GM12865 (cell line): ENCODE results near the gene TRMT61A.

Experiments used
- DNase-seq: peaks from one replicate; pipeline ENCODE4 v3.0.0; 2010; ENCODE audit warnings: low read depth
- H3K4me3 ChIP-seq: 2 replicates; pipeline ENCODE4 v1.5.1; 2011; ENCODE audit warnings: mild to moderate bottlenecking, low read depth, low read length, control low read depth
- TF ChIP-seq, protein P1 (sequence below): IDR thresholded peaks from 2 replicates; pipeline ENCODE4 v1.5.1; 2011; ENCODE audit warnings: low read length, control low read depth, low read depth, inconsistent platforms; ENCODE audit not compliant: insufficient read depth; ENCODE audit errors: missing control alignments

TRMT61A gene

DNA sequence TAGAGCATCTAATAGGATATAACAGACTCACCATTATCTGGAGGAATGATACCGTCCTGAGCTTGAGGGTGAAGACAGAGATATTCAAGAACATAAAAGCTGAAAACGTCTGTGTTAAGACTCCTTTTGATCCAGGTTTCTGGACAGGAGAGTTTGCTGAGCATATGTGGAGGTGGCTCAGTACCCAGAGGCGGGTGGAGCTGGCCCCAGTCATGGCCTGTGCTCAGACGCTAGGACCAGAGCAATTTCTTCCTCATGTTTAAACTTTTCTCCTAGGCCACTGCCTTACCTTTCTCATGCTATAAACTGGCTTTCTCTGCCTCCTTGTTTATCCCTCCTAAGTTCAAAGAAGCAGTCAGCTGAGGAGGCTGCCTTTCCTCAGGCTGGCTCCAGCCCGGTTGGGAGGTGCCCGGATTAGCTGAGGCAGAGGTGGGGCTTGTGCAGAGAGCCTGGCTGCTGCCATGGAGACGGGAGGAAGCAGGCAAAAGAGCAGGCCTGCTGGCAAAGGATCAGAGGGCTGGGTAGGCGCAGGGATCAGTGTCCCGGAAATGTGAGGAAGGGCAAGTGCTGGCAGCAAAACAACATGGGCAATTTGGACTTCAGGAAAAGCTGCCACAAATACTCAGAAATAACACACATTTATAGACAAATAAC, 47.5 kb downstream of the TRMT61A start:
- H3K4me3 ChIP-seq = no peak overlapping the region
- TF ChIP-seq, protein P1, sequence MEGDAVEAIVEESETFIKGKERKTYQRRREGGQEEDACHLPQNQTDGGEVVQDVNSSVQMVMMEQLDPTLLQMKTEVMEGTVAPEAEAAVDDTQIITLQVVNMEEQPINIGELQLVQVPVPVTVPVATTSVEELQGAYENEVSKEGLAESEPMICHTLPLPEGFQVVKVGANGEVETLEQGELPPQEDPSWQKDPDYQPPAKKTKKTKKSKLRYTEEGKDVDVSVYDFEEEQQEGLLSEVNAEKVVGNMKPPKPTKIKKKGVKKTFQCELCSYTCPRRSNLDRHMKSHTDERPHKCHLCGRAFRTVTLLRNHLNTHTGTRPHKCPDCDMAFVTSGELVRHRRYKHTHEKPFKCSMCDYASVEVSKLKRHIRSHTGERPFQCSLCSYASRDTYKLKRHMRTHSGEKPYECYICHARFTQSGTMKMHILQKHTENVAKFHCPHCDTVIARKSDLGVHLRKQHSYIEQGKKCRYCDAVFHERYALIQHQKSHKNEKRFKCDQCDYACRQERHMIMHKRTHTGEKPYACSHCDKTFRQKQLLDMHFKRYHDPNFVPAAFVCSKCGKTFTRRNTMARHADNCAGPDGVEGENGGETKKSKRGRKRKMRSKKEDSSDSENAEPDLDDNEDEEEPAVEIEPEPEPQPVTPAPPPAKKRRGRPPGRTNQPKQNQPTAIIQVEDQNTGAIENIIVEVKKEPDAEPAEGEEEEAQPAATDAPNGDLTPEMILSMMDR = no peak
- DNase-seq = no peak

DNA sequence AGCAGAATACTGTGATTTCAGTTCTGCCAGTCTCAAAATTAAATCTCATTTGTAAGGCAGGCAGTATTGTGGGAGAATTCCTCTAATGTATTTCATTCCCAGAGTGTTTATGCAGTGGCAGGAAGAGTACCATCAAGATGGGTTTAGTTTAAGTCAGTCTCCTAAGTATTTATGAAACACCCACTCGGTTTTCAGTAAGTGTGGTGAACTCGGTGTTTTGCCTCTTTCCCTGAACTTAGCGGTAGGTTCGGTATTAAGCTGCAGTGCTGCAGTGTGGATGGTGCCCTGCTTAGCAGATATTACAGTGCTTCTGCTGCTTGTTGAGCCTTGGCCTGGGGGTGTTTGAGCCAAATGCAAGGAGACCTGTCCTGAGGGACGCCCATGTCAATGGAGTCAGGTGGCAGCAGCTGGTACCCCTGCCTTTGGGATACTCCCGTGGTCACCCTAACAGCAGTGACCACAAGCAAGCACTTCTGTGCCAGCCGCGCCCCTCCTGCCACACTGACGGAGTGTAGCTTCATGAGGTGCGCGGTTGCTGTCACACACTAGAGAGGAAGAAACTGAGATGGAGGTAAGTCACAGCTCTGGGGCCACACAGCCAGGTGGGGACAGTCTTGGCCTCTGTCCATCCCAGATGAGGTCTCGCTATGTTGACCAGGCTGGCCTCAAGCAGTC, 49.5 kb downstream of the TRMT61A start:
- H3K4me3 ChIP-seq = no peak overlapping the region
- no peak for DNase-seq
- TF ChIP-seq, protein P1 = no peak

DNA sequence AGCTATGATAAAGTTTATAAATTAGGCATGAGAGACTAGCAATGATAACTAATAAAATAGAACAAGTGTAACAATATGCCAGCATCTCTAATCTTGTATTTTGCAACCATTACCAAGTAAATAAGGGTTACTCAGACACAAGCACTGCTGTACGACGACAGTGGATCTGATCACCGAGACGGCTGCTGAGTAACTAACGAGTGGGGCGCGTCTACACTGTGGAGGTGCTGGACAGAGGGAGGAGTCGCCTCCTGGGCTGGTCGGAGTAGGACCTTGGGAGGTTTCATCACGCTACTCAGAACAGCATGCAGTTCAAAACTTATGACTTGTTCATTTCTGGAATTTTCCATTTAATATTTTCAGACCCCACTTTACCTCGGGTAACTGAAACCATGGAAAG, 52.2 kb downstream of the TRMT61A start:
- no peak for DNase-seq
- H3K4me3 ChIP-seq = no peak overlapping the region
- TF ChIP-seq, protein P1 = no peak

DNA sequence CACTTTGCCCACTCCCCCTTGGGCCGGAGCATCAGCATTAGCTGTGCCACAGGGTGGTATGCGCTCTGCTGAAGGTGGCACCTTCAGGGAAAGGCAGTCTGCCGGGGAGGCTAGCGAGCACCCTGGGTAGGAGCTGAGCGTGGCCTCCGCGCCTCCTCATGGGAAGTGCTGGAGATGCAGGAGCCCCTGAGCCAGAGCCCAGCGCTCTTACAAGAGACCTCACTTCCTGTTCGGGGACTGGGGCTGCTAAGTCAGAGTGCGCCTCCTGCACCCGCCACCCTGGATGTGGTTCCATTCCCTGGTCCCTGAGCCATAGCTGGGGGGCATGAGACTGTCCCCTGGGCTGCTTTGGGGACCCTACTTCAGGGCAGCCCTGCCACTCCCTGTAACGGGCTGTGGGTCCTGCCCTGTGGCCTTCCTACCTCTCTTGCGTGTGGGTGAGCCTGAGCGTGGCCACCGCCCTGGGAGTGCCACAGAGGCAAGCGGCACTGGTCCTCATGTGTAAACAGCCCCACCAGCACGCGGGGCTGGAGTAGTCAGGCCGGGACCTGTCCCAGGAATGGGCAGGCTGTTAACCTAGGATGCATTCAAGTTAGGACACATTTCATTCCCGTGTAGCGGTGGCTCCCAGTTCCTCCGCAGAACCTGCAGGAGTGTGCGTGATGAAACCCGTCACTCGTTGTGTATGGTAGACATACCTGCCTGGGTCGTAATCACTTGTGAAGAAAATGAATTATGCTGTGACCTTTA, 53.1 kb downstream of the TRMT61A start:
- H3K4me3 ChIP-seq = no peak overlapping the region
- TF ChIP-seq, protein P1 = no peak
- DNase-seq = no peak

DNA sequence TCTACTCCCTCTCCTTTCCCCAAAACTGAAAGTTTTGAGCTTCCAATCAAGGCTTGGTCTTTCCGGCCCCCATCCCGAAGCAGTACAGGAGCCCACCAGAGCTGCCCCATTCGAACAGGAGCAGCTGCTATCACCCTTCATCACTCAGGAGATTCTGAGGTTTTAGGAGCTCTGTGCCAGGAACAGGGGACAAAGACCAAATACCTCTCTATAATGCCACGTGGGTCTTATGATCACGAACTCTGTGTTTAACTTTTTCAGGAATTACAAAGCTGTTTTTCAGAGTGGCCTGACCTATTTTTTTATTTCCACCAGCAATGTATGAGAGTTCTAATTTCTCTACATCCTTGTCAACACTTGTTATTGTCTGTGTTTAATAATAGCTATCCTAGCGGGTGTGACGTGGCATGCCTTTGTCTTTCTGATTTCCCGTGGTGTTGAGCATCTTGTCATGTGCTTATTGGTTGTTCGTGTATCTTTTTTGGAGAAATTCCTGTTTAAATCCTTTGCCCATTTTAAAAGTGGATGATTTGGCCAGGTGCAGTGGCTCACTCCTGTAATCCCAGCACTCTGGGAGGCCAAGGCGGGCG, 55.4 kb downstream of the TRMT61A start:
- H3K4me3 ChIP-seq = no peak overlapping the region
- TF ChIP-seq, protein P1 = no peak
- DNase-seq = no peak
